Hepatocyte (in vitro differentiated cells): ENCODE data around the gene CCDC9B.
A peak's percentile ranks its signal among the peaks of the same experiment; 100 is the strongest.

Experiments
- CTCF ChIP-seq: fragments of 200-600 bp; sonication (generic); IDR thresholded peaks from 2 replicates; pipeline ENCODE4 v1.5.1; 2016; ENCODE audit warnings: antibody characterized with exemption, mild to moderate bottlenecking; ENCODE audit not compliant: poor library complexity
- EZH2 ChIP-seq: fragments of 200-600 bp; sonication (generic); IDR thresholded peaks from 2 replicates; pipeline ENCODE4 v1.6.1; 2016; ENCODE audit warnings: antibody characterized with exemption, mild to moderate bottlenecking, borderline replicate concordance

GRCh38 chr15:40320931-40321371, 19.8 kb downstream of the CCDC9B start:
- peak; percentile 79 for TF ChIP-seq CTCF
- TF ChIP-seq EZH2: no peak
